Esophagus squamous epithelium (tissue), 5 donors: ENCODE data around the gene FAXC. TPM values are rescaled to one million over a fixed set of nuclear protein-coding genes. Genes with fewer than 3 reads are reported as not detected.

Experiments
- DNase-seq: peaks from one replicate; lab custom pipeline; 2025; lab: John Stamatoyannopoulos, UW
- H3K27ac ChIP-seq, 4 donors: fragments of 200-600 bp; sonication (generic); one replicate each; pipeline ENCODE4 v1.5.1; 2016 to 2019; ENCODE audit warnings: mild to moderate bottlenecking in 1 of 4
- H3K27me3 ChIP-seq, 4 donors: fragments of 200-600 bp; sonication (generic); 1 replicate in 3 of 4; 2 replicates in 1 of 4; pipeline versions ENCODE4 v1.5.1 to v1.6.0; 2017 to 2021; ENCODE audit warnings: antibody characterized with exemption in 1 of 4
- H3K36me3 ChIP-seq, 3 donors: fragments of 200-600 bp; sonication (generic); one replicate each; pipeline ENCODE4 v1.5.1; 2016 to 2019
- H3K4me1 ChIP-seq, 3 donors: fragments of 200-600 bp; sonication (generic); one replicate each; pipeline ENCODE4 v1.5.1; 2017 to 2019
- H3K4me3 ChIP-seq, 4 donors: fragments of 200-600 bp; sonication (generic); 1 replicate in 3 of 4; 2 replicates in 1 of 4; pipeline ENCODE4 v1.5.1; 2016 to 2019; ENCODE audit warnings: mild to moderate bottlenecking in 2 of 4, moderate library complexity in 1 of 4
- H3K9me3 ChIP-seq, 3 donors: fragments of 200-600 bp; sonication (generic); one replicate each; pipeline ENCODE4 v1.5.1; 2016 to 2019
- CTCF ChIP-seq, 6 experiments: fragments of 450-650 bp in 4 of 6; fragments of 200-600 bp in 2 of 6; sonication (generic) in 2 of 6; IDR thresholded peaks; one replicate each; pipeline ENCODE4 v1.5.1; 2016 to 2019; ENCODE audit warnings: antibody characterized with exemption in 6 of 6, mild to moderate bottlenecking in 4 of 6, moderate library complexity in 4 of 6
- POLR2A ChIP-seq, 4 donors: fragments of 450-650 bp; IDR thresholded peaks; one replicate each; pipeline ENCODE4 v1.6.1; 2017; ENCODE audit warnings: antibody characterized with exemption in 4 of 4, mild to moderate bottlenecking in 4 of 4, moderate library complexity in 3 of 4
- WGBS, 2 donors: methylation state at CpG; one replicate each; pipeline ENCODE4 v1.1.5; 2018; 5-methylcytosine and 5-hydroxymethylcytosine counted together
- intact Hi-C: fragments of 100-400 bp; cut with DNase I; formaldehyde crosslinking; loops from one replicate; pipeline ENCODE4 v1.15.0; 2022
- total RNA-seq, 4 donors: library from RNA; depleted of rRNA; stranded (reverse); fragments of >200 nt; gene quantifications; one replicate each; pipeline ENCODE4 v1.1.0, GENCODE V29; 2016
- donor health status: DM: yes; HTN: yes; CAD: no.

The FAXC gene
- total RNA-seq, 4 donors from 2014 or later, result 1.3 to 10.7 (median 4.6) TPM

GRCh38 chr6:99288668-99289067 lies 60.8 kb downstream of the FAXC start:
- Histone ChIP-seq H3K9me3 (no peaks in the 10 kb centered on the region), H3K27me3 (no peaks in the 10 kb centered on the region), H3K36me3 (no peaks in the 10 kb centered on the region), H3K27ac (no peak overlapping the region), H3K4me1 (no peaks in the 10 kb centered on the region), H3K4me3 (no peak overlapping the region)
- TF ChIP-seq POLR2A (IDR thresholded peaks at IDR 0.05) (no peak), CTCF (IDR thresholded peaks at IDR 0.05) (no peak)
- 93 to 95% methylated on average over 4 of the region's 4 CpGs for WGBS, 2 donors
- no peak for DNase-seq
- intact Hi-C loops, result no loop called here

- H3K27me3 ChIP-seq, result no peaks in the 10 kb centered on the region
- H3K36me3 ChIP-seq, result no peaks in the 10 kb centered on the region
- no peak overlapping the region for H3K27ac ChIP-seq
- no peaks in the 10 kb centered on the region for H3K4me1 ChIP-seq
- 57 to 78% methylated on average over 2 of the region's 2 CpGs for WGBS, 2 donors
- H3K9me3 ChIP-seq, result no peaks in the 10 kb centered on the region
- TF ChIP-seq CTCF (IDR thresholded peaks at IDR 0.05) (no peak), POLR2A (IDR thresholded peaks at IDR 0.05) (no peak)
- no peak for DNase-seq
- no peak overlapping the region for H3K4me3 ChIP-seq
- intact Hi-C loops, result no loop called here
Measured at GRCh38 chr6:99287523-99287922, 62.0 kb downstream of the FAXC start.

GRCh38 chr6:99285881-99286280 lies 63.6 kb downstream of the FAXC start:
- no peak overlapping the region for H3K4me3 ChIP-seq
- no peak for DNase-seq
- H3K27me3 ChIP-seq, result no peaks in the 10 kb centered on the region
- no peaks in the 10 kb centered on the region for H3K9me3 ChIP-seq
- no peaks in the 10 kb centered on the region for H3K36me3 ChIP-seq
- TF ChIP-seq CTCF (IDR thresholded peaks at IDR 0.05) (no peak), POLR2A (IDR thresholded peaks at IDR 0.05) (no peak)
- H3K4me1 ChIP-seq, result no peaks in the 10 kb centered on the region
- H3K27ac ChIP-seq, result no peak overlapping the region
- 36 to 49% methylated on average over 4 of the region's 4 CpGs for WGBS, 2 donors
- intact Hi-C loops, result no loop called here

GRCh38 chr6:99282479-99283062 lies 66.9 kb downstream of the FAXC start:
- DNase-seq, result no peak
- H3K4me3 ChIP-seq, result no peak overlapping the region

GRCh38 chr6:99276747-99277146 lies 72.7 kb downstream of the FAXC start:
- 38 to 53% methylated on average over 2 of the region's 2 CpGs for WGBS, 2 donors
- no peak for TF ChIP-seq CTCF (IDR thresholded peaks at IDR 0.05)
- no peak for TF ChIP-seq POLR2A (IDR thresholded peaks at IDR 0.05)
- Histone ChIP-seq H3K36me3 (no peaks in the 10 kb centered on the region), H3K4me3 (no peak overlapping the region), H3K27me3 (no peaks in the 10 kb centered on the region), H3K27ac (no peak overlapping the region), H3K4me1 (no peaks in the 10 kb centered on the region), H3K9me3 (no peaks in the 10 kb centered on the region)
- DNase-seq, result no peak
- intact Hi-C loops, result no loop called here

More at GRCh38 chr6:99282479-99283062, 66.9 kb downstream of the FAXC start:
- no peaks in the 10 kb centered on the region for H3K9me3 ChIP-seq
- no peak overlapping the region for H3K27ac ChIP-seq
- no peaks in the 10 kb centered on the region for H3K4me1 ChIP-seq
- TF ChIP-seq POLR2A (IDR thresholded peaks at IDR 0.05), result no peak
- TF ChIP-seq CTCF (IDR thresholded peaks at IDR 0.05), result peak in 2 of 6 experiments; percentile 22 to 46
- WGBS, 2 donors, result 68 to 69% methylated on average over 4 of the region's 4 CpGs
- H3K36me3 ChIP-seq, result no peaks in the 10 kb centered on the region
- no peaks in the 10 kb centered on the region for H3K27me3 ChIP-seq
- intact Hi-C loops, result no loop called here
